A549 (cell line): ENCODE data around the gene CT45A2.
"Not testable (repeated sequence)": the region's sequence is repeated elsewhere in the genome, so short reads cannot be mapped to it uniquely, and the experiment has no call there.

Experiments
- CEBPB ChIP-seq, 2 experiments: fragments of >200 bp in 1 of 2; sonication (Bioruptor Twin) in 1 of 2; formaldehyde crosslinking in 1 of 2; IDR thresholded peaks; 2 replicates each; pipeline ENCODE4 v1.6.1; 2012 to 2016
- FOSL2 ChIP-seq, 2 experiments: fragments of 450-650 bp in 1 of 2; fragments of >200 bp in 1 of 2; sonication (Bioruptor Twin) in 1 of 2; formaldehyde crosslinking; IDR thresholded peaks; 2 replicates each; pipeline versions ENCODE4 v1.5.0 to v1.6.1; 2016 to 2020; ENCODE audit warnings: mild to moderate bottlenecking in 1 of 2, moderate library complexity in 1 of 2
- NR3C1 ChIP-seq: fragments of >200 bp; sonication (Bioruptor Twin); formaldehyde crosslinking; IDR thresholded peaks from 3 replicates; pipeline ENCODE4 v1.6.1; 2017
- POLR2A ChIP-seq: IDR thresholded peaks from 2 replicates; pipeline ENCODE4 v1.6.1; 2012; ENCODE audit warnings: mild to moderate bottlenecking, low read length
- RAD21 ChIP-seq, 2 experiments: fragments of >200 bp in 1 of 2; sonication (Bioruptor Twin) in 1 of 2; formaldehyde crosslinking in 1 of 2; IDR thresholded peaks in 1 of 2; conservative IDR thresholded peaks in 1 of 2; 2 replicates in 1 of 2; 3 replicates in 1 of 2; pipeline ENCODE4 v1.6.1; 2012 to 2018; ENCODE audit warnings: inconsistent platforms in 1 of 2
- RARB ChIP-seq: fragments of 250-450 bp; sonication (Bioruptor Pico); IDR thresholded peaks from 2 replicates; pipeline ENCODE4 v1.8.0; 2021; ENCODE audit warnings: mild to moderate bottlenecking, moderate library complexity
- TF ChIP-seq, protein P1 (sequence below): IDR thresholded peaks from 2 replicates; pipeline ENCODE4 v1.6.1; 2012
- TF ChIP-seq, protein P2 (sequence below): fragments of >200 bp; sonication (Bioruptor Twin); formaldehyde crosslinking; IDR thresholded peaks from 3 replicates; pipeline ENCODE4 v1.5.1; 2016
- TF ChIP-seq, protein P3 (sequence below): fragments of 250-450 bp; sonication (Bioruptor Pico); IDR thresholded peaks from 2 replicates; pipeline ENCODE4 v1.5.0; 2021; ENCODE audit warnings: mild to moderate bottlenecking, moderate library complexity, borderline replicate concordance

DNA sequence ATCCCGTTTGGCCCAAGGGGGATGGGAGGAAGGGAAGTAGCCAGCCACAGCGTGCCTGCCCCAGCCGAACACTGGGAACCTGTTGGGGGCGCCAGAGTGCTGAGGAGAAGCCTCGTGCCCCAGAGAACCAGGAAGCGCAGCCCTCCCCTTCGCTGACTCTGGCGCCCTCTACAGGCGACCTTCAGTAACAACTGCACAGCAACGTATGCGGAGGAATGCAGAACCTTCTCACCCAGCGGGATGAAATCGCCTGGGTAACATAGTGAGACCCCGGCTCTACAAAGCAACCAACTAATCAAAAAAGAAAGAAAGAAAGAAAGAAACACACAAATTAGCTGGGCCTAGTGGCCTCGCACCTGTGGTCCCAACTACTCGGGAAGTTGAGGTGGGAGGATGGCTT lies 34.4 kb downstream of the CT45A2 start, which contains the start of gene CT45A5:
- not testable (repeated sequence) for TF ChIP-seq FOSL2 (IDR thresholded peaks at IDR 0.05); FOSL2 (CRISPR knock-in tag; IDR thresholded peaks at IDR 0.05); CEBPB (IDR thresholded peaks at IDR 0.05); NR3C1; POLR2A; RARB (CRISPR knock-in tag); RAD21 (conservative IDR thresholded peaks at IDR 0.05 in 1 of 2, IDR thresholded peaks at IDR 0.05 in 1 of 2)
- TF ChIP-seq, protein P1, sequence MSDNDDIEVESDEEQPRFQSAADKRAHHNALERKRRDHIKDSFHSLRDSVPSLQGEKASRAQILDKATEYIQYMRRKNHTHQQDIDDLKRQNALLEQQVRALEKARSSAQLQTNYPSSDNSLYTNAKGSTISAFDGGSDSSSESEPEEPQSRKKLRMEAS: not testable (repeated sequence)
- TF ChIP-seq, protein P2, sequence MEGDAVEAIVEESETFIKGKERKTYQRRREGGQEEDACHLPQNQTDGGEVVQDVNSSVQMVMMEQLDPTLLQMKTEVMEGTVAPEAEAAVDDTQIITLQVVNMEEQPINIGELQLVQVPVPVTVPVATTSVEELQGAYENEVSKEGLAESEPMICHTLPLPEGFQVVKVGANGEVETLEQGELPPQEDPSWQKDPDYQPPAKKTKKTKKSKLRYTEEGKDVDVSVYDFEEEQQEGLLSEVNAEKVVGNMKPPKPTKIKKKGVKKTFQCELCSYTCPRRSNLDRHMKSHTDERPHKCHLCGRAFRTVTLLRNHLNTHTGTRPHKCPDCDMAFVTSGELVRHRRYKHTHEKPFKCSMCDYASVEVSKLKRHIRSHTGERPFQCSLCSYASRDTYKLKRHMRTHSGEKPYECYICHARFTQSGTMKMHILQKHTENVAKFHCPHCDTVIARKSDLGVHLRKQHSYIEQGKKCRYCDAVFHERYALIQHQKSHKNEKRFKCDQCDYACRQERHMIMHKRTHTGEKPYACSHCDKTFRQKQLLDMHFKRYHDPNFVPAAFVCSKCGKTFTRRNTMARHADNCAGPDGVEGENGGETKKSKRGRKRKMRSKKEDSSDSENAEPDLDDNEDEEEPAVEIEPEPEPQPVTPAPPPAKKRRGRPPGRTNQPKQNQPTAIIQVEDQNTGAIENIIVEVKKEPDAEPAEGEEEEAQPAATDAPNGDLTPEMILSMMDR: not testable (repeated sequence)
- TF ChIP-seq, protein P3, sequence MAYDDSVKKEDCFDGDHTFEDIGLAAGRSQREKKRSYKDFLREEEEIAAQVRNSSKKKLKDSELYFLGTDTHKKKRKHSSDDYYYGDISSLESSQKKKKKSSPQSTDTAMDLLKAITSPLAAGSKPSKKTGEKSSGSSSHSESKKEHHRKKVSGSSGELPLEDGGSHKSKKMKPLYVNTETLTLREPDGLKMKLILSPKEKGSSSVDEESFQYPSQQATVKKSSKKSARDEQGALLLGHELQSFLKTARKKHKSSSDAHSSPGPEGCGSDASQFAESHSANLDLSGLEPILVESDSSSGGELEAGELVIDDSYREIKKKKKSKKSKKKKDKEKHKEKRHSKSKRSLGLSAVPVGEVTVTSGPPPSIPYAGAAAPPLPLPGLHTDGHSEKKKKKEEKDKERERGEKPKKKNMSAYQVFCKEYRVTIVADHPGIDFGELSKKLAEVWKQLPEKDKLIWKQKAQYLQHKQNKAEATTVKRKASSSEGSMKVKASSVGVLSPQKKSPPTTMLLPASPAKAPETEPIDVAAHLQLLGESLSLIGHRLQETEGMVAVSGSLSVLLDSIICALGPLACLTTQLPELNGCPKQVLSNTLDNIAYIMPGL: not testable (repeated sequence)
